Neutrophil (primary cell): ENCODE results near the gene RHEB.

ENCODE experiments used
- H3K27ac ChIP-seq: fragments of 200-600 bp; sonication (generic); 2 replicates; pipeline ENCODE4 v1.5.1; 2016; ENCODE audit warnings: mild to moderate bottlenecking, moderate library complexity
- H3K27me3 ChIP-seq: fragments of 200-600 bp; sonication (generic); 2 replicates; pipeline ENCODE4 v1.6.0; 2016; ENCODE audit warnings: mild to moderate bottlenecking
- H3K36me3 ChIP-seq: fragments of 200-600 bp; sonication (generic); 2 replicates; pipeline ENCODE4 v1.5.1; 2017
- H3K4me1 ChIP-seq, 2 experiments: fragments of 200-600 bp in 1 of 2; sonication (generic) in 1 of 2; 1 replicate in 1 of 2; 2 replicates in 1 of 2; pipeline versions ENCODE4 v1.5.1 to v1.6.1; 2013 to 2016; ENCODE audit warnings: low read depth in 1 of 2, low read length in 1 of 2, mild to moderate bottlenecking in 1 of 2, moderate library complexity in 1 of 2; ENCODE audit not compliant: control insufficient read depth in 1 of 2, insufficient read depth in 1 of 2
- H3K4me3 ChIP-seq, 2 experiments: fragments of 200-600 bp in 1 of 2; sonication (generic) in 1 of 2; 1 replicate in 1 of 2; 2 replicates in 1 of 2; pipeline ENCODE4 v1.5.1; 2013 to 2016; ENCODE audit warnings: low read depth in 1 of 2, low read length in 1 of 2, mild to moderate bottlenecking in 1 of 2, moderate library complexity in 1 of 2
- H3K9me3 ChIP-seq: fragments of 200-600 bp; sonication (generic); 2 replicates; pipeline ENCODE4 v1.5.1; 2016
- TF ChIP-seq, protein P1 (sequence below): fragments of 200-600 bp; sonication (generic); IDR thresholded peaks from 2 replicates; pipeline ENCODE4 v1.5.1; 2016; ENCODE audit warnings: antibody characterized with exemption

The RHEB gene

DNA sequence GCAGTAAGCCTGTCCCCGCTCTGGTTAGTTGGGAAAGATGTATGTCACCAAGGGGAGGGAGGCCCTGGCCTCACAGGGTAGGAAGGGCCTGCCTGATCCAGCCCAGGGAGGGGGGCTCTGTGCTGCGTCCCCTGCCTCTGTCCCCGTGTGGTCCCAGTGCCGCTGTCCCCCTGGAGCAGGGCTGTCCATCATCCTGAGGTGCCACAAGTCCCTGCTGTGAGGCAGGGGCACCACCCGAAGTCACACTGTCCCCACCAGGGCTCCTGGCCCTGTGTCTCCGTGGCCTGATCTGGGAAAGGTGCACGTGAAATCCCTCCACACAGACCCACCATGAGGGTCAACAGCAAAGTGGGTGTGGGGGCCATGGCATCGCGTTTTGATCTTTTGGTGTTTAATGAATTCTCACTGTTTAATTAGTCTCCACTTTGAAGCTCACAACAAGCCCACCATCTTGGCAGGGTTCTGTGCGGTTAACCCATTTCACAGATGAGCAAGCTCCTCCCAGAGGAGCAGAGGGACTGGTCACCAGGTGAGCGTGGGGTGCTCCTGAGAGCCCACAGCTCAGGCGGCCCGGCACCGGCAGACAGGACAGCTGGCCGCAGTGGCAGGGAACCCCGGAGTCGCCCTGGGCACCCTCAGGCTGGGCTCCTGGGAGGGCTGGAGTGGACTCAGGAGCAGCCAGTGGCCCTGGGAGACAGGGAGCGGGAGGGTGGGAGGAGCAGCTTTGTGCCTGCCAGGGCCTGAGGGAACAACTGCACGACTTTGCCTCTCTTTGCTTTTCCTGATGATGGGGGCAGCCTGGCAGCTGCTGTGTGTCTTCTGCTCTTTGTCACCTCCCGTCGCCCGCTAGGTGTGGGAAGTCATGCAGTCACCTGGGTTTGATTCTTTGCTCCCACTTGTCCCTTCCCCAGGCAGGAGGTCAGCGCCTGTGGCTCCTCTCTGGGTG lies 67.8 kb downstream of the RHEB start:
- Histone ChIP-seq H3K9me3 (no peaks in the 10 kb centered on the region), H3K4me3 (no peak overlapping the region), H3K4me1 (peaks cover 6 to 8% of the 10 kb centered on the region in 2 experiments), H3K36me3 (no peaks in the 10 kb centered on the region), H3K27ac (no peak overlapping the region), H3K27me3 (peaks cover 30% of the 10 kb centered on the region)
- TF ChIP-seq, protein P1, sequence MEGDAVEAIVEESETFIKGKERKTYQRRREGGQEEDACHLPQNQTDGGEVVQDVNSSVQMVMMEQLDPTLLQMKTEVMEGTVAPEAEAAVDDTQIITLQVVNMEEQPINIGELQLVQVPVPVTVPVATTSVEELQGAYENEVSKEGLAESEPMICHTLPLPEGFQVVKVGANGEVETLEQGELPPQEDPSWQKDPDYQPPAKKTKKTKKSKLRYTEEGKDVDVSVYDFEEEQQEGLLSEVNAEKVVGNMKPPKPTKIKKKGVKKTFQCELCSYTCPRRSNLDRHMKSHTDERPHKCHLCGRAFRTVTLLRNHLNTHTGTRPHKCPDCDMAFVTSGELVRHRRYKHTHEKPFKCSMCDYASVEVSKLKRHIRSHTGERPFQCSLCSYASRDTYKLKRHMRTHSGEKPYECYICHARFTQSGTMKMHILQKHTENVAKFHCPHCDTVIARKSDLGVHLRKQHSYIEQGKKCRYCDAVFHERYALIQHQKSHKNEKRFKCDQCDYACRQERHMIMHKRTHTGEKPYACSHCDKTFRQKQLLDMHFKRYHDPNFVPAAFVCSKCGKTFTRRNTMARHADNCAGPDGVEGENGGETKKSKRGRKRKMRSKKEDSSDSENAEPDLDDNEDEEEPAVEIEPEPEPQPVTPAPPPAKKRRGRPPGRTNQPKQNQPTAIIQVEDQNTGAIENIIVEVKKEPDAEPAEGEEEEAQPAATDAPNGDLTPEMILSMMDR, result no peak

DNA sequence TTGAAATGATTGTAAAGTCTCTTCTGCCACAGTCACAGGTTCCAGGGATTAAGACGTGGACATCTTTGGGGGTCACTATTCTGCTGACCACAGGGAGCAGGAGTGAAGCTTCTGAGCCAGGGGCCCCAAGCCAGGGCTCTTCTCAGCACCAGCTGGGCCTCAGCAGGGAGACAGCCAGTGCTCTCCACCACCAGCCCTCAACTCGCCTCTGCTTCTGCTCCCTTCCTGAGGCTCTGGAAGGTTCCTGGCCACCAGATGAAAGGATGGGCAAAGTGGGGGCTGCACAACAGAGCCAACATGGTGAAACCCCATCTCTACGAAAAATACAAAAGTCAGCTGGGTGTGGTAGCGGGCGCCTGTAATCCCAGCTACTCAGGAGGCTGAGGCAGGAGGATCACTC lies 68.5 kb downstream of the RHEB start:
- H3K36me3 ChIP-seq, result no peaks in the 10 kb centered on the region
- H3K4me1 ChIP-seq, result peaks cover 6 to 8% of the 10 kb centered on the region in 2 experiments
- H3K9me3 ChIP-seq, result no peaks in the 10 kb centered on the region
- TF ChIP-seq, protein P1, result no peak
- peaks cover 30% of the 10 kb centered on the region for H3K27me3 ChIP-seq
- no peak overlapping the region for H3K27ac ChIP-seq
- H3K4me3 ChIP-seq, result no peak overlapping the region

GRCh38 chr7:151449990-151450389 lies 69.7 kb downstream of the RHEB start:
- no peaks in the 10 kb centered on the region for H3K9me3 ChIP-seq
- TF ChIP-seq, protein P1, result no peak
- H3K4me1 ChIP-seq, result peaks cover 6 to 8% of the 10 kb centered on the region in 2 experiments
- no peak overlapping the region for H3K4me3 ChIP-seq
- H3K36me3 ChIP-seq, result no peaks in the 10 kb centered on the region
- H3K27ac ChIP-seq, result no peak overlapping the region
- peaks cover 38% of the 10 kb centered on the region for H3K27me3 ChIP-seq

DNA sequence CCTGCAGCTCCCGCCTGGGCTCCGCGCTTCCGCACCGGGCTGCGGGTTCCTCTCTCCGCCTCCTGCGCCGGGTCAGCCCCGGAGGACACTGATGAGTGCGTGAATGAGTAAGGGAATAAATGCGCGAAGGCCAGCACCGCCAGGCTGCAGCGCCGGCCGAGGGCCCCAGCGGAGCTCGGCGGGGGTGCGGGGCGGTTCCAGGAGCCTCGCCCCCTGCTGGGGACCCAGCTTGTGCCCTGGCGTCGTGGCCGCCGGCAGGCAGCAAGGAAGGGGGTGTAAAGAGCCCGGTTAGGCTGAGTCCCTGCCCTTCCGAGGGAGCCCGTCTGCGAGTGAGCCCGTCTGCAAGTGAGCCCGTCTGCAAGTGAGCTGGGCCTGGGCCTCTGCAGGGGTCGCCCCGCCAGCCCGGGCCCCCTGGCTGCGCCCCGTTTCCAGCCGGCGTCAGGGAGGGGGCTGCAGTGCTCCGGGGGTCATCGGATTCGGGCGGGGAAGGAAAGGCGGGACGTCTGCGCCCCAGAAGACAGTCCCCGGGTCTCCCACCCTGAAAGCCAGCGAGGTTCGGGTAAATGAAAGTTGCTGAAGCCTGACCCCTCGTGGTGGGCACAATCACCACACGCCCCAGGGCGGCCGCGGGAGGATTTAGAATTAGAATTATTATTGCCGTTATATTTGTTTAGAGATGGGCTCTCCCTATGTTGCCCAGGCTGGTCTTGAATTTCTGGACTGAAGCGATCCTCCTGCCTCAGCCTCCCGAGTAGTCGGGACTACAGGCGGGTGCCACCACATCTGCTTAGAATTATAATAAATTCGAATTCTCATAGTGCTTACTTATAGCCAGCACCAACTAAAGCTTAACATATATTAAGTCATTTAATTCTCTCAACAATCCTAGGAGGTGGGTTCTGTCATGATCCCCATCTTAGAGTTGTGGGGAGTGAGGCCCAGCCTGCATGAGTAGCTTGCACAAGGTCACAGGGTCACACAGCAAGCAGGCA lies 71.1 kb downstream of the RHEB start:
- Histone ChIP-seq H3K27me3 (peaks cover 42% of the 10 kb centered on the region), H3K4me3 (peak overlapping the region; percentile 54 to 64), H3K36me3 (no peaks in the 10 kb centered on the region), H3K4me1 (peaks cover 6 to 8% of the 10 kb centered on the region in 2 experiments), H3K27ac (peak overlapping the region; percentile 45), H3K9me3 (no peaks in the 10 kb centered on the region)
- TF ChIP-seq, protein P1, result peak; percentile 56

GRCh38 chr7:151447901-151448260 lies 71.8 kb downstream of the RHEB start:
- H3K4me3 ChIP-seq, result peak overlapping the region; percentile 54 to 64
- H3K9me3 ChIP-seq, result no peaks in the 10 kb centered on the region
- H3K36me3 ChIP-seq, result no peaks in the 10 kb centered on the region

More at GRCh38 chr7:151447901-151448260, 71.8 kb downstream of the RHEB start:
- TF ChIP-seq, protein P1, result no peak
- H3K27me3 ChIP-seq, result peaks cover 42% of the 10 kb centered on the region
- no peak overlapping the region for H3K27ac ChIP-seq
- peaks cover 6 to 8% of the 10 kb centered on the region in 2 experiments for H3K4me1 ChIP-seq
